ENCODE measurements around the gene DCAF16.

DNA sequence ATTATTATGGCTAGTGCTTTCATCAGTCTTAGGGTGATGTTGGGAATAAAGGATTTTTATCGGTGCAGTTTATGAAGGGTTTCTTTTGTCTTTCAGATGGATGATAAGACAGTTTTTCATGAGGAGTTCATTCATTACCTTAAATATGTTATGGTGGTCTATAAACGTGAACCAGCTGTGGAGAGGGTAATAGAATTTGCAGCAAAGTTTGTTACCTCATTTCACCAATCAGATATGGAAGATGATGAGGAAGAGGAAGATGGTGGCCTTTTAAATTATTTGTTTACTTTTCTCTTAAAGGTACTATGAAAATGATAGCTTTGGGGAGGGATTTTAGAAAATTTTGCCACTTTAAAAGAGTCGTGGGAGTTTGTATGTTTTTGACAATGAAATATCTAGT, 1.6 kb upstream of the DCAF16 start:
- TF ChIP-seq, protein P1, sequence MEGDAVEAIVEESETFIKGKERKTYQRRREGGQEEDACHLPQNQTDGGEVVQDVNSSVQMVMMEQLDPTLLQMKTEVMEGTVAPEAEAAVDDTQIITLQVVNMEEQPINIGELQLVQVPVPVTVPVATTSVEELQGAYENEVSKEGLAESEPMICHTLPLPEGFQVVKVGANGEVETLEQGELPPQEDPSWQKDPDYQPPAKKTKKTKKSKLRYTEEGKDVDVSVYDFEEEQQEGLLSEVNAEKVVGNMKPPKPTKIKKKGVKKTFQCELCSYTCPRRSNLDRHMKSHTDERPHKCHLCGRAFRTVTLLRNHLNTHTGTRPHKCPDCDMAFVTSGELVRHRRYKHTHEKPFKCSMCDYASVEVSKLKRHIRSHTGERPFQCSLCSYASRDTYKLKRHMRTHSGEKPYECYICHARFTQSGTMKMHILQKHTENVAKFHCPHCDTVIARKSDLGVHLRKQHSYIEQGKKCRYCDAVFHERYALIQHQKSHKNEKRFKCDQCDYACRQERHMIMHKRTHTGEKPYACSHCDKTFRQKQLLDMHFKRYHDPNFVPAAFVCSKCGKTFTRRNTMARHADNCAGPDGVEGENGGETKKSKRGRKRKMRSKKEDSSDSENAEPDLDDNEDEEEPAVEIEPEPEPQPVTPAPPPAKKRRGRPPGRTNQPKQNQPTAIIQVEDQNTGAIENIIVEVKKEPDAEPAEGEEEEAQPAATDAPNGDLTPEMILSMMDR (IDR thresholded peaks at IDR 0.05), result no peak
- no peak for TF ChIP-seq EZH2 (IDR thresholded peaks at IDR 0.05)
- no peak for TF ChIP-seq EZH2phosphoT487 (IDR thresholded peaks at IDR 0.05)

Measured in neural progenitor cell (in vitro differentiated cells).